GM12891 (cell line): Measurements from ENCODE around the gene SPEM3.

ENCODE experiments used
- PAX5 ChIP-seq: IDR thresholded peaks from 2 replicates; pipeline ENCODE4 v1.6.1; 2011; ENCODE audit warnings: low read length, moderate library complexity, mild to moderate bottlenecking; ENCODE audit not compliant: insufficient read depth, severe bottlenecking
- POLR2A ChIP-seq: IDR thresholded peaks from 2 replicates; pipeline ENCODE4 v1.6.1; 2011; ENCODE audit warnings: low read depth, low read length, control low read depth
- POLR2AphosphoS5 ChIP-seq: IDR thresholded peaks from 2 replicates; pipeline ENCODE4 v1.6.1; 2011; ENCODE audit warnings: low read depth, low read length, control low read depth
- POU2F2 ChIP-seq: IDR thresholded peaks from 2 replicates; pipeline ENCODE4 v1.6.1; 2011; ENCODE audit warnings: low read depth, mild to moderate bottlenecking, control low read depth, low read length, moderate library complexity
- SPI1 ChIP-seq: IDR thresholded peaks from 2 replicates; pipeline ENCODE4 v1.6.1; 2011; ENCODE audit warnings: low read depth, low read length, control low read depth
- TAF1 ChIP-seq: IDR thresholded peaks from 2 replicates; pipeline ENCODE4 v1.6.1; 2011; ENCODE audit warnings: low read depth, low read length, control low read depth

DNA sequence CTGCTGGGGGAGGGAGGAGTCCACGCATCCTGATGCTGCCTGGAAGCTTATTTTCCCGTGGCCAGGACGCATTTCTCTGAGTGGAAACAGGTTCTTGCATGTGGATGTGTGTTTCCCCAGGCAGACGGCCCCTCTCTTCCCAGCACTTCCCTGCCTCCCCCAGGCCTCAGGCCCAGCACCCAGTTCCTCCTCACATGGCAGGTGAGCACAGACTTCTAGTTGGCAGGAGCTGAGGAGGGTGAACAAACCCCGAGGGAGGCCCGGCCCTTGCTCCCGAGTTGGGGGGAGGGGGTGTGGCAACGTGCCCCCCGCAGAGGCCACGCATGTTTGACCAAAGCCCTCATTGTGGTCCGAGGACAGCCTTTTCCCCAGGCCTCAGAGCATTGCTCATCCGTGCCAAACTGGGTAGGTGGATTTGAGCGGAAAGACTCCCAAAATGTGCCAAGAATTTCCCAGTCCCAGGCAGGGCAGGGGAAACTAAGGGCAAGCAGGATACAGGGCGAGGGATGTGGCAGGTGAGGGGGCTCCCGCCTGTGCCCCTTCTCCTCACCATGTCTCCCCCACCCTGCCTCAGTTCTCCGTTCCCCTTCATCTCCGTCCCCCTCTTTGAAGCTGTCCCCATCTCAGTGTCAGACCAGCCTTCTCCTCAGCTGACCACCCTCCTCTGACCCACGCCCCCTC, 10.0 kb upstream of the SPEM3 start:
- TF ChIP-seq POLR2A (no peak), TAF1 (no peak), SPI1 (no peak), POLR2AphosphoS5 (no peak), PAX5 (no peak), POU2F2 (no peak)
